Epidermal melanocyte (primary cell): ENCODE results near the gene TMEM218.

Experiments used
- DNase-seq: peaks from one replicate; pipeline ENCODE4 v3.0.0; 2011; ENCODE audit warnings: low spot score; ENCODE audit not compliant: insufficient read length

The TMEM218 gene

DNA sequence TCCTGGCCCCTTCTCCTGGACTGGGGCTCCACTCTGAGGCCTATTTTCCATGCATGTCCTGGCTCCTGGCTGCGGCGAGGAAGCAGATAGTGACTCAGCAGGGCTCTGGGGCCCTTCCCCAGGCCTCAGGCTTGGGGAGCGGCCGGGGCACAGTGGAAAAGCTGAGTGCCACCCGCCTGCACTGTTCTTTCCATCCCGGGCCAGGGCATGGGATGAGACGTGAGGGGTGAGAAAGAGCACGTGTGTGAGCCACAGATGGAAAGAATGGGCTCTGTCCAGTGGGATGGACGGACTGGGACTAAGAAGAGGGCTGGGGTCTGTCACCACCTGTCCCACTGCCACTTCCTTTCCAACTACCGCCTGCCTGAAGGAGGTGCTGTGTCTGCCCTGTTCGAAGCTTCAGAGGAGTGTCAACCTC, 35.5 kb downstream of the TMEM218 start:
- DNase-seq = no peak

DNA sequence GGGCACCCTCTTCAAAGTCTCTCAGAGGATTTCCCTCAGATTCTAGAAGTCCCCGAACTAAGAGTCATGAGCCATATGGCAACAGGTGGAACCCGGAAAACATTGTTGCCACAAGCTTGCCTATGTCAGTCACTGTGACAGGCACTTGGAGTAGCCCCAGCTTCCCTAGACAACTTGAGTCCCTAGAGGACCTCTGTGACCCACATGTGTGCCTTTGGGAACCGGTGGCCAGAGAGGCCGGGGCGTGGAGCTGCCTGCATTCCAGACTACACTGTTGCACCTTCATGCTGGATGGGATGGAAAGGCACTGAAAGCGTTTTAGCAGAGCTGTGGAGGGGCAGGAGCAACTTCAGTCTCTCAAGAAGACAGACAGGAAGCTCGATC, 36.2 kb downstream of the TMEM218 start:
- DNase-seq = no peak

GRCh38 chr11:125074511-125075241, 36.8 kb downstream of the TMEM218 start:
- no peak for DNase-seq

GRCh38 chr11:125073616-125074483, 37.6 kb downstream of the TMEM218 start:
- no peak for DNase-seq

GRCh38 chr11:125072961-125073590, 38.4 kb downstream of the TMEM218 start:
- DNase-seq = no peak

DNA sequence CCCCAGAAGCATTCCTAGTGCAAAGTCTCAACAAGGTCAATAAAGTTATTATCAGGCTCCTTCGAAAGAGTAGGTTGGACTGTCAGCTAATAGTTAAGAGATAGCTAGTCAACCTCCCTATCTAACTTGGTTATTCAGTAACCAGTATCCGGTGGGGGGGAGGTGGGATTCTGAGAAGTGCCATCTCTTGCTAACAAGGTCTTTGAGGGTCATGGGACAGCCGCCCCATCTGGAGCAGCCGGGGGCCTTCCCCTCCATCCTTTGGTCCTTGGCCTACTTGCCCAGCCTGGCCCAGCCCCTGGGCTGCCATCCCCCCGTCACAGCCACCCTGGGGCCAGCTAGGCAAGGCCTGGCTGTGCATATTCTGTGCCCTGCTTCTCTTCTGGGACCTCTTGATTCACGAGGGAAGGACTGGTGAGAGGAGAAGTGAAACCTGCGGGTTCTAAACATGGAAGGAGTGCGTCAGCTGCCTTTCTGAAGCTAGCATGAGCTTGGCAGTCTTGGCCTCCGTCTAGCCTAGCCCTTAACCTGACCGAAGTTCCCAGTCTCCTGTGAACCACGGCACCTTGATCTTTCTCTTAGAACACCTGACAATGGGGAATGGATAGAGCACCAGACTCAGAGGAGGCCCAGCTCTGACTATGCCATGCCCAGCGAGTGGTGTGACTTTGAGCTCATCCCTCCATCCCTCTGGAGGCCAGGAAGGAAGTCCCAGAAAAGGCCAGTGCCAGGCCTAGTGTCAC, 39.0 kb downstream of the TMEM218 start:
- no peak for DNase-seq

GRCh38 chr11:125071846-125072217, 39.6 kb downstream of the TMEM218 start:
- DNase-seq = no peak

- DNase-seq = no peak
These were observed 40.0 kb downstream of the TMEM218 start for GRCh38 chr11:125071435-125071834.

GRCh38 chr11:125070699-125071254, 40.6 kb downstream of the TMEM218 start:
- DNase-seq = no peak

DNA sequence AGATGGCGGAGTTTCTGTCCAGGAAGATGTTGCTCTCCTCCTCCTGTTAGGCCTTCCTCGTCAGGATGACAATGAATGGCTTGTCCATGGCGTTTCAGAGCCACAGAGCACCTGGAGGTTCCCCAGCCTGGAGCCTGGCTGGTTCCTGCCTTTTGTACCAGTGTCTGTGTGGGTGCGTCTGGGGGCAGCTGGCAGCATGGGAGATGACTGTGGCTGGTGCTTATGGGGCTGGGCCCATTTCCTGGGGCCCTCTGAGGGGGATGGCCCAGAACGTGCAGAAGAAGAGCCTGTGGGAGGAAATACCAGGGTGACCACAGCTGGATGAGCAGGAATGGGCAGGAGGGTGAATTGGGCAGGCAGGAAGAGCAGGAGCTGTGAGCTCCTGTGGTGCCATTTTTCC, 41.6 kb downstream of the TMEM218 start:
- no peak for DNase-seq

DNA sequence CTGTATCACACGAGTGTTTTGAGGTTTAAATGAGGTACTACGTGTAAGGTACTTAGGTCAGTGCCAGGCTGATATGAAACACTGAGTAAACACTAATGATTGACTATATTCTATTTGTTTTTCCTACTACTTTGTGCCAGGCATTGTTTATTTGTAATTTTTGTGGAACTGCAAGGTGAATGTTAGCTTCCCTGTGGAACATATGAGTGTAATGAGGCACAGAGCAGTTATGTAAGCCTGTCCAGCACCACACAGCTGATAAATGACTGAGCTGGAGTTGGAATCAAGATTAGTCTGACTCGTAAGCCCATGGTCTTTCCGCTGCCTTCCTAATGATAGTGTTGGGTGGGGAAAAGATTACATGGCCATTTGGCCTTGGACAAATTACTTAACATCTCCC, 42.4 kb downstream of the TMEM218 start:
- no peak for DNase-seq

- DNase-seq = no peak
These were observed 43.1 kb downstream of the TMEM218 start for GRCh38 chr11:125068368-125068767.

DNA sequence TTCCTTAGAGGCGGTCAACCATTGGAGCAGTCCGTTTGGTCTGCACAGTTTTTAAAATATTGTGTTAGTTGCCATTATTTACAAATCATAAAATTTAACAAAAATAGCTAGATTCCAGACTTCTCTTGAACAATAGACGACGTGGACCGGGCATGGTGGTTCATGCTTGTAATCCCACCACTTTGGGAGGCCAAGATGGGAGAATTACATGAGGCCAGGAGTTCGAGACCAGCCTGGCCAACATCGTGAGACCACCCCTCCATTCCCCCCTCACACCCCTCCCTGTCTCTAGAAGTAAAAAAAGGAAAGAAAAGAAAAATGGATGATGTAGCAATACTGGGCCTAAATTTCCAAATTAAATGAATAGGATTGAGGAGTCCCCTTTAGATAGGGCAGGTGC, 47.4 kb downstream of the TMEM218 start:
- no peak for DNase-seq

DNA sequence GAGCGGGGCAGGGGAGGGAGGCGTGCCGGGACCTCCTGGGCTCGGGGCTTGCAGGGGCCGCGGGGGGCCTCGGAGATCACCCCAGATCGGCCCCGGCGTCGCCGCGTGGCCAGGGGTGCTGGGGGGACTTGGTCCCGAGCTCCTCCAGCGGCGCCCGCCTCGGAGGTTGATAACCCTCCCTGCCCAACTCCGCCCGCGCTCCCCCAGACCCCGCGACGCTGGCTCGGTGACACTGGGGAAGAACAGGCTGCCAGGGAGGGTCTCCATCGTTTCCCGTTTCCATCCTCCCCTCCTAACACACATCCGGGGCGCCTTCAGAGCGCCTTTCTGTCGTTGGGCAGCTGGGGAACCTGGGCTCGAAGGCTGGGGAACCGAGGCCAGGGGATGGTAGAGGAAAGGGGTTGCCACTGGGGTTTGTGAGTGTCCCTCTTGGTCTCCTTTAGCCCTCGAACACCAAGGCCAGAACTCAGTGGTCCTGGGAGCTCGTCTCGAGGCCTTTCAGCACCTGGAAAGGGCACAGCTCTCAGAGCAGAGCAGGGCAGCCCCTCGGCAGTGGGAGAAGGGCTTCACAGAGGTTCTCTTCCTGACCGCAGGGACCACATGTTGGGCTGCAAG, 47.9 kb downstream of the TMEM218 start:
- DNase-seq = no peak

DNA sequence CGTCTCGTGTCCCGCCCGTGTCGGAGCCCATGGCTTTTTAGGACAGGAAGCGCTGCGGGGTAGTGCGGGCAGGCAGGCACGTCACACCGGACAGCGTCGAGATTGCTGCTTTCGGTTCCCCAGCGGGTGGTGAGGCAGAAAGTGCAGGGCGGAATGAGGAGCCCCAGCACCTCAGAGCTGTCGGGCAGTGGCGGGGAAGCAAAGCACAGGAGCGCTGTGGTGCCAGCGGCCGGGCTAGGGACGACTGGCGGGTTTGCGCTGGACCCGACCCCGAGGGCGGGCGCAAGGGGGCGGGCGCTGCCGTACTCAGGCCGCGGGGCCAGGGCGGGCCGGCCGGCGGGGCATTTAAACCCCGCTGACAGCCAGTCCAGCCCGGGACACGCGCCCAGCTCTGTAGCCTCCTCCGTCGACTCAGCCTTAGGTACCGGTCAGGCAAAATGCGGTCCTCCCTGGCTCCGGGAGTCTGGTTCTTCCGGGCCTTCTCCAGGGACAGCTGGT, 48.4 kb downstream of the TMEM218 start, which contains the start of gene SLC37A2:
Gene SLC37A2, plus strand, starts transcription at position 375 of the 498 bp plus-strand sequence. Its CDS starts 63 bp downstream, at position 438.
- DNase-seq = peak; percentile 63

DNA sequence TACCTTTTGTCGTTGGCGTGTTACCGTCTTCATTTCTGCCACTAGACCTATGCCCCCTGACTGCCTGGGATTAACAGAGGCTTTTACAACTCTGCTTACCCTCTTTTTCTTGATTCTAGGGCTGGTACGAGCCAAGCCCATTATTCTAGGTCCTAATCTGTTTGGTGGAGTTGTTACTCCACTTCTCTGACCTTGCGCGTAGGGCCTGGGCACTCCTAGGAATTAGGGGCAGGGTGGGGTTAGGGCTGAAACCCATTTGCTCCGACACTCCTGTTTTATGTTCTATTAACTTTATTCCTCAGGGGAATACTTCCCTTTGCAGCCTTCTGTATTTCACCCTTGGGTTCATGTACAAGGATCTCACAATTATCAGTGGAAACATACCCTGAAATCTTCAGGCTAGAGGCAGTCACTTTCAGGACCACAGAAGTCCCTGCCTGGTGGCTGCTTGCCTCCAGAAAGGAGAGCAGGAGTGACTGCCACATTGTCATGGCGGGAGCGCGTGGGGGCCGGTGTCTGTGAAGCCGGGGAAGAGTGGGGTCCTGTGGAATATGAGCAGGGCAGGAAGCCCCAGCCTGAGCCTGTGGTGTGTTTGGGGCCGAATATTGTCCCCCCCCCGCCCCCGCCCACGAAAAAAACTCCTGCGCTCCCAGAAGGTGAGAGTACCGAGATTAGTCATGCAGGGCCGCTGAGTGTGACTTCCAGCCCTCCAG, 49.1 kb downstream of the TMEM218 start:
- DNase-seq = no peak

DNA sequence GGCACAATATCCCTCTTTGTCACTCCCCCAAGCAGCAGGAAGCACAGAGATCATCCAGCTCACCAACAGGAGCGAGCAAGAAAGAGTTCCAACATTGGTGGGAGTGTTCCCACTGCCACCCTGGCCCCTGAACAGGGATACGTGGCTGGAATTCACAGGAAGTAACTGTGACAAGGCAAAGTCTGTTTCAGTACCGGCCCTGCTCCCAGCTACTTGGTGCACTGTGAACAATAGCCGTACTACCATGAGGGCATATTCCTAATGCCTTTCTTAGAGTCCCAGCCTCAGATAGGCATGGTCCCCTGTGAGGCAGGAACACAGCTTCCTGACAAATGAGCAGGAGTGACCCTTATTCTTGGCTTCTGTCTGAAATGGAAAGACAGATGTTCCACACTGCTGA, 50.1 kb downstream of the TMEM218 start:
- DNase-seq = no peak

DNA sequence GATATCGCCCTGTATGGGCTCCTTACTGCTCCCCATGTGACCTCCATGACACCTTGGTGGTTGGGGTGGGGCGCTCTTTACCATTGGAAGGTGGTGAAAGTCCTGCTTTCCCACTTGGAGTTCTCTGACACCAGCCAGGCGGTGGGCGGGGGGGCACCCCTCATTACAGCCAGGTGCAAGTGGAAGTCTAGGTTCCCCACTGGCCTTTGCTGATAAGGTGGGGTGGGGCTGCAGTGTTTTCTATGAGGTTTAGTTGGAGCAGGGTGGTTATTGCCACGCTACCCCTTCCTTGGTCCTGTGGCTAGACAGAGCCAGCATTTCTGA, 53.8 kb downstream of the TMEM218 start:
- no peak for DNase-seq

DNA sequence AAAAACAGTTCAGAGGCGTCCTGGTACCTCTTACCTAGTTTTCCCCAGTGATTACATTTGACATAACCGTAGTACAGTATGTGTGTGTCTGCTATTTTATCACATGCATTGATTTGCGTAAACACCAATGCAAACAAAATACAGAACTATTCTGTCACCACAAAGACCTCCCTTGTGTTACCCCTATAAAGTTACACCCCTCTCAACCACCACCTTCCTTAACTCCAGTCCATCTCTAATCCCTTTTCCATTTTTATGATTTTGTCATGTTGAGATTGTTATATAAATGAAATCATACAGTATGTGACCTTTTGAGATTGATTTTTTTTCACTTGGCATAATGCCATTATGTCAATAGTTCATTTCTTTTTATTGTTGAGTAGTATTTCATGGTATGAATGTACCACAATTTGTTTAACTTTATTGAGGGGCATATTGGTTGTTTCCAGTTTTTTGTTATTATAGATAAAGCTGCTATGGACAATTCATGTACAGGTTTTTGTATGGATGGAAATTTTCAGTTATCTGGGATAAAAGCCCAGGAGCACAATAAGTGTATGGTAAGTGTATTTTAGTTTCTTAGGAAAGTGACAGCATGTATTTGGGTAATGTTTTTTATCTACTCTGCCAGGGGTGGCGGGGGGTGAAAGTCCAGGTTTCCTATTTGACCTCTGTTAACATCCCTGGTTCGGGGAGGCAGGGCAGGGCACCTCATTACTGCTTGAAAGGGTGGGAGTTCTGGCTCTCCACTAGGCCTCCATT, 54.3 kb downstream of the TMEM218 start:
- DNase-seq = no peak
